Breast epithelium (tissue), 3 donors: ENCODE results near the gene PRKAR1B.

ENCODE experiments used
- CTCF ChIP-seq, 3 donors: fragments of 450-650 bp; IDR thresholded peaks; one replicate each; pipeline ENCODE4 v1.5.1; 2016 to 2017; ENCODE audit warnings: antibody characterized with exemption in 3 of 3, mild to moderate bottlenecking in 3 of 3, moderate library complexity in 3 of 3
- POLR2AphosphoS5 ChIP-seq, 3 donors: sonication (generic); formaldehyde crosslinking; IDR thresholded peaks; one replicate each; pipeline ENCODE4 v1.6.1; 2017; ENCODE audit warnings: antibody characterized with exemption in 3 of 3

- TF ChIP-seq POLR2AphosphoS5 (IDR thresholded peaks at IDR 0.05) (no peak), CTCF (IDR thresholded peaks at IDR 0.05) (no peak)
Observed at GRCh38 chr7:713139-713457, 14.0 kb downstream of the PRKAR1B start.
